Lower leg skin (tissue), 3 donors: ENCODE data around the gene SLC9A9.

Source experiments
- CTCF ChIP-seq, 3 donors: fragments of 450-650 bp; IDR thresholded peaks; one replicate each; pipeline ENCODE4 v1.5.1; 2016; ENCODE audit warnings: antibody characterized with exemption in 3 of 3, mild to moderate bottlenecking in 3 of 3, moderate library complexity in 2 of 3
- POLR2A ChIP-seq, 2 donors: fragments of 450-650 bp; IDR thresholded peaks; one replicate each; pipeline ENCODE4 v1.6.1; 2016 to 2017; ENCODE audit warnings: antibody characterized with exemption in 2 of 2, mild to moderate bottlenecking in 1 of 2, moderate library complexity in 1 of 2

GRCh38 chr3:143563786-143564185 lies 284.5 kb downstream of the SLC9A9 start:
- TF ChIP-seq CTCF (IDR thresholded peaks at IDR 0.05) (no peak), POLR2A (IDR thresholded peaks at IDR 0.05) (no peak)
